GM12891 (cell line): Measurements from ENCODE around the gene SRI.

Experiments
- POLR2A ChIP-seq: IDR thresholded peaks from 2 replicates; pipeline ENCODE4 v1.6.1; 2011; ENCODE audit warnings: low read depth, low read length, control low read depth
- TAF1 ChIP-seq: IDR thresholded peaks from 2 replicates; pipeline ENCODE4 v1.6.1; 2011; ENCODE audit warnings: low read depth, low read length, control low read depth

DNA sequence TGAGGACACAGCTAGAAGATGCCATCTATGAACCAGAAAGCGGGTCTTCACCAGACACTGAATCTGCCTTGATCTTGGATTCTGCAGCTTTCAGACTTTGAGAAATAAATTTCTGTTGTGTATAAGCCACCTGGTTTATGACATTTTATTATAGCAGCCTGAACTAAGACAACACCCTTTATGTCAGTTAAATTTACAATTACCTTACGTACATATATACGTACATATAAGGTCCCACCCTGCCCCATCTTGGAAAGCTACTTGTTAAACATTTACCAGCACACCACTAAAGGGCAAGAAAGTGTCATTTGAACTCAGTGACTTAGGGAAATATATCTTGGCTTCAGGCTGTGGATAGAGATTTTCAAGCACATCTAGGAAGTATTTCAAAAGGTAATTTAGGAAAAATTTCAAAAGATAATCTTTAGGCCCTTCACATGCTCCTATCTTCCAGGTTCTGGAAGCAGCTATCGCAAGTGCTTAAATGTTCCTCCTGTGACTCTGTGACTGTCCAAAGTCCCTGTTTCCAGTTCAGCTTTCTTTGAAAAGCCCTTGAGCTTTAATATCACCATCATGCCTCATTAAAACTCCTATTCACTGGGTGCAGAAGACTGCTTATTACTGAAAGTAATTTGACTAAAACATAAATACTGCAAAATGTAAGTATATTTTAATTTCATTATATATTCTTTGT is 9.6 kb upstream of the SRI start:
- TF ChIP-seq POLR2A (no peak), TAF1 (no peak)
